Hepatic stellate cell (primary cell): ENCODE results near the gene PDZRN3.
"Not testable (repeated sequence)": the region's sequence is repeated elsewhere in the genome, so short reads cannot be mapped to it uniquely, and the experiment has no call there.

Experiments
- DNase-seq: peaks from one replicate; pipeline ENCODE4 v3.0.0; 2011; ENCODE audit warnings: low spot score

PDZRN3 gene

DNA sequence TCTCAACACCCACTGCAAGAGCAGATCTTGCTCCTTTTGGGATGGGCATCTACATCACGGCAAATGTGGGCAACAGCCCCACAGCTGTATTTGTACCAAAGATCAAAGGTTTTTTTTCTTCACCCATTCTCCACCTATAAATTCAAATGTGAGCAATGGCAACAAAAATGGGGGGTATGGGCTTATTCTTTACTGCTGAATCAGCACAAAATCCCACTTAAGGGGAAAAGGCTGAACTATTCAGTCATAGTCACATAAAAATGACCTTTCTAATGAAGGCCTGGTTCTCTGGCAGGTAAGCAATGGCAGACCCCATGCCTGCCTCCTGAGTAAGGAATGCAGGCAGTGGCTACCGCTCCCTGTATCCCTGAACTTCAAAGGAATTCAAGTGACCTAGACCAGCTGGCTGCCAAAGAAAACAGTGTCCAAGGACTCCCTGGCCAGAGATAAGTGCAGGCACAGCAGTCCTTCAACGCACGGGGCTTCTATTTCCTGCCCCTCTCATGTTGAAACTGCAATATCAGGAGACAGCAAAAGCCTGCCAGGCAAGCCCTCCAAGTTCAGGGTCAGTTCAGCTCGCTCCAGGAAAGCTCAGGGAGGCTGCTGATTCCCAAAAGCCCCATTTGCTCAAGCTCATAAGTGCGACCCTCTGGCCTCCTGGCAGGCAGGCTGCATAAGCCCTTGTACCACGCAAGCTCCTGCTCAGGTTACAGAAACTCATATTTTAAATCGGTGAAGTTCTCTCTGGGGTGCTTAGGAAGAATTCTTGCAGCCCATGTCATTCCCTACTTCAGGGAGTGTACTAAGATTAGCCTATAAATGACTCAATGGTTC, 134.1 kb downstream of the PDZRN3 start:
- no peak for DNase-seq

DNA sequence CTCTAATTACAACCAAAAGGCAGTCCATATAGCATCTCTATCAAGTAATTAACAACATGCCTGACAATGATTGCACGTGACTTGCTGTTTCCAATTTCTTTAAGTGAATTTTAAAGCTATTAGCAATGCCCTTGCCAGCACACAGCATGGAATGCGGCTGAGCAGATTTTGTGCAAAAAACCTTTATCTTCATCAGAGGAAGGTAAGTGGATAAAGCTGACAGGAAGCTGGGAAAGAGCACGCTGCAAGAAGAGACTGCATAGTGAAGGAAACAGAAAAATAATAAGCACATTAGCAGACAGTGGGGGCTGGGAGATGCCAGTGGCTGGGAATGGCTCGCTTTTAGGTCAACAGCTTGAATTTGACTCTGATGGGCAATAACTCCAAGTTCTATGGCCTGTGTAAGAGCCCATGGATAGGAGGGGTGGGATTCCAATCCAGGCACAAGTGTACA, 138.8 kb downstream of the PDZRN3 start:
- DNase-seq: no peak

DNA sequence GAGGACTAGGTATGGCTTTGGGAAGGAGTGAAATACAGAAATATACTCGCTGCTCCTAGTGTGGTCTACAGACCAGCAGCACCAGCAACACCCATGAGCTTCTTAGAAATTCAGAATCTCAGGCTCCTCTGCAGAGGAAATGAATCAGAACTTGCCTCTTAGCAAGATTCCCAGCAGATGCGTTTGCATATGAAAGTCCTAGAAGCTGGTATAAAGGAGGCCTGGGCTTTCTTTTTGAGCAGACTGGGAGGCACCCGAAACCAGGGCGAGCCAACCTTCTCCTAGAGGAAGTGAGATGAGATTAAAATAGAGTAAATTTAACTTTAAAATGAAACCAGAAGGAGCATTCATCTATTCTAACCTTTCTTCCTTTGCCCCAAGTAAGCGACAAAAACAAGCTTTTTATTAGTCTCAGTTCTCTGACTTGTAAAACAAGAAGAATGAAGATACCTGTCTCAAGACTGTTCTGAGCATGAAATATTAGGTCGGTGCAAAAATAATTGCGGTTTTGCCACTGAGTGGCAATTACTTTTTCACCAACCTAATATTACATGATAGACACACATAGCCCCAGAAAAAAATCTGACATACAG, 140.0 kb downstream of the PDZRN3 start:
- DNase-seq: no peak

DNA sequence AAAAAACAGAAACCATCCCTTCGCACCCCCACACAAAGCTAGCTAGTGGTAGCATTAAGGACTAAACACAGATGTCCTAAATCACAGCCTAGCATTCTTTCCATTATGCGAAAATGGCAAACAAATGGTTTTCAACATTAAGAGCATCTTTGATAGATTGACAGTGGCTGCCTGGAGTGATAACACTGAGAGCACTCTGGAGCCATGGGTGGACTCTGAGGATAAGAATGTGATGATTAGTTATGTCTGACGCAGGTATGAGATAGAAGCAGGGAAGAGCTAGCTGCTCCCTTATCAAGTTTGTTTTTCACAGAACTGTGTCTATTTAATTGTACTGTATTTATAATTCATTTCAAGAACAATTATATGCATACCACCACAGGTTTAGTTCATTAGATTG, 142.9 kb downstream of the PDZRN3 start:
- DNase-seq: no peak

DNA sequence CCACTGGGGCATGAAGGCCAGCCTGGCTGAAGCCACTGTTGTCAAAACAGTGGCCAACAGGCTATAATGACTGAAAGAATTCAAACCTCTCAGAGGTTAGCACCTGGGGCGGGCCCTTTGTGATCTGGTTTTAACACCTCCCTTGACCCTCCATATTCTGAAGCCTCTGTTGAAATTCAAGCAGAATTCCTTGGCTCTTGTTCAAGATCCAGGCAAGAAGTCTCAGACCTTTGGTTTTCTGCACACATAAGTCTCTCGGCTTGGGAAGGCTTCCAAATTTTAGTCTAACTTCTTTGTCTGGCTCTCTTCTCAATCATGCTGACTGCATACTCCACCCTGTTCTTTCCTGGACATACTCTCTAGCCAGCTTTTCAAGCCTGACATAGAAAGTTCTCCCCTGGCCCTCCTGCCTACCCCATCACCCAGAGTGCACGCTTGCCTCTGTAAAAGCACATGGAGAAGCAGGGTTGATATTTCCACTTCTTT, 144.5 kb downstream of the PDZRN3 start:
- no peak for DNase-seq

DNA sequence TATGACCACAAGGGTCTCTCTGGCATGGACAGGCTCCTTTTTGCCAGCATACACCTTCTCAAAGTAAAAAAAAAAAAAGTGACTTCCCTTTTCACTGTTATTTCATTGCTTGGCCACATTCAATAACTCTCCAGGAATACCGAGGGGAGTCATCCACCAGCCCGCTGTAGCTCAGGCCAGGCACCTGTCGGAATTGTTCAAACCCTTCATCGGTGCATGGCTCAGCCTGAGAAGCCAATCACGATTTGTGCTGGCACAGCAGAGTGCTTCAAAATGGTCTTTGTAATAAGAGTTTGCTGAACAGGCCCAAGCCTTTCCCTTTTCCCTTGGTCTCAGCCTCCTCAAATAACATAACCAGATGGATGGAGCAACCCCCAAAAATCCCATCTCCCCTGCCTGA, 145.4 kb downstream of the PDZRN3 start:
- no peak for DNase-seq

DNA sequence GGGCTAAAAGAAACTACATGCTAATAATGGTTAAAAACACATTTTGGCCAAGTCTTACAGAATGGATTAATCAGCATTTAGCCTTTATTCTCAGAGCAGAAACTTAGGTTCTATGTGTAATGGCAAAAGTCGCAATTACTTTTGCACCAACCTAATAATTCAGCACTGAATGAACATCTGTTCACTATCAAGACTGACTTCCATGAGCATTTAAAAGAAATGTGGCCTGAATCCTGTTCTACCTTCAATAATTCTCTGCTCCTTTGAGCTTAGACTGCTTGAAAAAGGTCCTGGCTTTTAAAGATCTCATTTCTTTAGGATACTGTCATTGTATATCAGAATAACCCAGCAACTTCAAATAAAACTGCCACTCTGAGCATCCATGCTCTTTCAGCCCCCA, 145.9 kb downstream of the PDZRN3 start:
- no peak for DNase-seq

DNA sequence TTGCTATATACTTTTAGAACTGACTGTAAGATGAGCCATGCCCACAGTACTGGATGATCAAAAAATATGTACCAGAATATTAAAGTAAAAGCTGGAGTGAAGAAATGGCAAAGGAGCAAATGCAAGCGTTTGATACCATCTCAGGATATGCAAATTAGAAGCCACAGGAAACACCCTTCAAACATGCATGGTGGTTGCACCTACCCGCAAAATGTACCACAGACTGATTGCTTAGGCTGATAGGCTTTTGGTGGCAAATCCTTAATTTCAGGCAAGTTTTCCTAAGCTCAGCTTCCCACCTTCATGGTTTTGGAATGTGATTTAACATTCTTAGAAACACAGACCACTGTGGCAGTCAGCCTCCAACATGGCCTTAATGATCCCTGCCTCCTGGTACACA, 149.0 kb downstream of the PDZRN3 start:
- DNase-seq: no peak

DNA sequence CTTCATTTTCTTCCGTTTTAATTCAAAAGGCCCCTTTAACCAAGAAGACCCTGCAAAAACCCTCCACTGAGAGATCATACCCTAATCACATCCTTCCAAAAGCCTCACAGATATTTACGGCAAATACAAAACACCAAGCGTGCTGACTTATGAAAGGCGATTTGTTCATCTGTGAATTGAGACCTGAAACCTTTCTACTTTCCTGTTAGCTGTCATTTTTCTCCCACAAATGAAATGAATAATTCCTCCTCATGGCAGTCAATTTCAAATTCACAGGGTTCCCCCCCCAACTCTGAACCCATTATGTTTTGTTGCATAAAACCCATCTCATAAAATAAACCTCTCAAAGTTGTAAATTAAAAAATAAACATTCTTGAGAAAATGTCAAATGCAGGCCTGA, 149.6 kb downstream of the PDZRN3 start:
- no peak for DNase-seq

DNA sequence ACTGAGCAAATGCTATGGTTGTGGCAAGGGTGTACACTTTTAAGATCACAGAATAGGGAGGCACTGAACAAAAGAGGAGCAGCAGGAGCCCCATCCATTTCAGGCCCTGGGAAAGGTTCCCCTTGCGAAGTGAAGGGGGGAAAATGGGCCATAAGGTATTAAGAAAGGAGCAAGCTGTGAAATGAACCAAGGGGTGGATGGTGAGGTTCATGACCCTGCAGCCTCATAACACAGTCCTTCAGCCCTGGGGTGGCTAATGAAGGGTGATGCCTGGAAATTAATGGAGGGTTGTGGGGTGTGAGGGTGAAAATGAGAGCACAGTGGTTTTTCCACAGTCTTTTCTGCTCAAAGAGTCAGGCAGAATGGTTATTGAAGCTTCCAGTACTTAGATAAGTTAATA, 150.1 kb downstream of the PDZRN3 start:
- DNase-seq: no peak

DNA sequence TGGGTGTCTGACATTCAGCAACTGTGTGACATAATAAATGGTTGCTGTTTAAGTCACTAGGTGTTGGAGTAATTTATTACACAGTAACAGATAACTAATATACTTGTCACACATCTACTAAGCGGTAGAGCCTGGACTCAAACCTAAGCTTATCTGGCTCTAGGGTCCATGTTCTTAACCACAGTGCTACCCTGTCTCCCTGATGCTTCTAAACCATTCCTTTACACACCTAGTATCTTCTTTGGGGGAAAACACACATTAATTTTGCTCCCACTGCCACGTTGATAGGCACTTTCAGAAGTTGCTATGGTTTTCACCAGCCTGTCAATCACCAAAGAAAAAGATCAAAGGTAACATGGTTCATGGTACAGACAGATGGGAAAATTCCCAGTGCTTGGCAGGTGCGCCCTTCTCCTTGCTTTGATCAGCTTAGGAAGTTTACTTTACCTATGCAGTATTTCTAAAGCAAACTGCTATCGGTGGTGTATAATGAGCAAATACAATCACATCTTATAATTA, 150.8 kb downstream of the PDZRN3 start:
- no peak for DNase-seq

DNA sequence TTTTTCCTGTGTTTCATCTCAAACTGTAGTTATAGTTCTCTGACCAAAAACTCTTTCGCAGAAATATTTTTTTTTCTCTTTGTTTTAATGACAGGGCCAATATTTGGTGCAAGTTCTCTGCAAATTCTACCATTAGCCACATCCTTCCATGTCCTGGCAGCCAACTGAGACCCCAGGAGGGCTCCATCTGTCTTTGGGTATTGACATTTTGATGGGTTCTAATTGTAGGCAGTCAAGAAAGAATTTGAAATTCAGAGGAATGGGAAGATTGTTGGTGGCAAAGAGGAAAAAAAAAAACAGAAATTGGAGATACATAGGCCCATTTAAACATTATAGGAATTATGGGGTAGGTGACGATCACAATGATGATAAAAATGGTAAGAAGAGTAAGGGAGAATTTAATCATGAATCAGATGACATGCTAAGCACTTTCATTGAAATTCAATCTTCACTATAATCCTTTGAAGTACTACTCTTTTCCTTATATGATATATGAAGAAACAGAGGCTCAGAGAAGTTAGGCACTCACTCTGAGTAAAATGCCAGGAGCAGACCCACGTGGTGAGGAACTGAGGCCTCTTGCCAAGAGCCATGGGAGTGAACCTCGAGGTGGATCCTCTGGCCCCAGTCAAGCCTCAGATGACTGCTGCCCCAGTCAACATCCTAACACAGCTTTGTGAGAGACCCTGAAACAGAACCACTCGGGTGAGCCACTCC, 151.4 kb downstream of the PDZRN3 start:
- no peak for DNase-seq

DNA sequence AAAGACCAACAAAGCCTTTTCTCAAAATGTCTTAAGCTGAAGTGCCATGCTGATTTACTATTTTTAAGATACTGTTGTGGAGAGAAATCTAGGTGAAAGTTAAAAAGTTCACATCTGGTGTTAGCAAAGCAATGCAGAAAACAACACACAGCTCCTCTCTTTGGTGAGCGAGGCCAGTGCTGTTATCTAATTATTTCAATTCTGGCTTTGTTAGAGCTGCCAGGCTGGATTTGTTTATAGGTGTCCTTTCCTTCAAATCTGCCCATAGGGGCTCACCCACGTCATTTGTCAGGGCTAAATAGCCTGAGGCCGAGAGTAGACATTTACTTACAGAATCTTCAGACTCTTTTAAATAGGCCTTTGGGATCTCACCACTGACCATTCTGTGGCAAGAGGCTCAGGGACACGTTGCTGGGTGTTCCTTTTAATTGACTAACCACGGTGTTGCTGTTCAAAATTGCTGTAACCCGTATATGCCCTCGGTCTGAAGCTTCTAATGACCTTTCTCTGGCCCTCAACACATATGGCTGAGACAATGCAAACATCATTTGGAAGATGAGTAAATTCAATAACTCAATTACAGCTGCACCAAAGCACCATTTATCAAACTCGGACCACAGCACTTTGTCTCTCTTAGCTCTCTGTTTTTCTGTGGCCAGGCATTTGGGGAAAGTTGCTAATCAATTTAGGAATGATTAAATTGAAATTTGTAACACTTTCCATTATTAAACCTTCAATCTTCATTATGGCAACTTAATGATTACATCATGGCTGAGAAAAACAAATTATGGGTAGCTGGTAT, 152.6 kb downstream of the PDZRN3 start:
- no peak for DNase-seq

DNA sequence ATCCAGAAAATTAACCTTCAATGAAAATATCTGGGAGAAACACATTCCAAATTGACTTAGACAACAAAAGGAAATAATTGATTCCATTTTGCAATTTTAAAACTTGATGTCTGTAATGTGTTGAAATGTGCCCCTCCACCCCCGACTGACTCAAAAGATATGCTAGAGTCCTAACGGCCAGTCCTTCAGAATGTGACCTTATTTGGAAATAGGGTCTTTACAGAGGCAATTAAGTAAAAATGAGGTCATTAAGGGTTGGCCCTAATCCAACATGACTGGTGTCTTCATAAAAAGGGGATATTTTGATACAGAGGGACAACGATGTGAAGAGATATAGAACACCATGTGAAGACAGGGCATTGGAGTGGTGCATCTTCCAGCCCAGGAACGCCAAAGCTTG, 153.9 kb downstream of the PDZRN3 start:
- no peak for DNase-seq

DNA sequence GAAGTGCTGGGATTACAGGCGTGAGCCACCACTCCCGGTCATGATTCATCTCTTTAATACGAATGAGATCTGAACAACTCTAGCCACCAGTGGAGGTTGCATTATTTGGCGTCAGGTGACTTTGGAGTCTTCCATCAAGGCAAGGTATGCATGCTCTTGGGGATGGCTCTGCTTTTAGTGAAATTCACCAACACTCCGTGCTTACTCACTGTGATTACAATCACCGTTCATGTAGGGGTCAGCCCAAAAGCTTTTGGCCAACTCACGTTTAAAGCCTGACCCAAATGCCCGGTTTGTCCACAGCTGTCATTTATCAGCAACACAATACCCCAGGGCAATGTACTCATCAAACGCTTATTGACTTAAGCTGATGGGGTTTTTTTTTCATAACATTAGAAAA, 155.4 kb downstream of the PDZRN3 start:
- no peak for DNase-seq

DNA sequence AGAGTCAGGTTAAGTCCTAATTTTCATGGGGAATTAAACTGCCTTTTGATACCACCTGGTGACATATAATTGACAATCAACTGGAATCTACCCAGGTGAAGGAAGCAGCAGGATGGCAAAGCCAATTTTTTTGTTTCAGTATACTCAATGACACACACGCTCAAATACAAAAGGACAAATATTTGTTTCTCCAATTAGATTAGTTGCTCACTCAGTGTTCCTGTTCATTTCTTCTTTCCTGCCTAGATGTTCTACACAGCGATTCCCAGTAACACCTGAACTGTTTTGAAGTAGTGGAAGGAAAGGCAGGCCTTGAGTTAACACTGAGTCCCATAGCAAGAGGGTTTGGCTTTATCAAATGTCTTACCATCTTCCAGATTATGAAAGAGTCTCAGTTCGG, 157.5 kb downstream of the PDZRN3 start:
- no peak for DNase-seq

DNA sequence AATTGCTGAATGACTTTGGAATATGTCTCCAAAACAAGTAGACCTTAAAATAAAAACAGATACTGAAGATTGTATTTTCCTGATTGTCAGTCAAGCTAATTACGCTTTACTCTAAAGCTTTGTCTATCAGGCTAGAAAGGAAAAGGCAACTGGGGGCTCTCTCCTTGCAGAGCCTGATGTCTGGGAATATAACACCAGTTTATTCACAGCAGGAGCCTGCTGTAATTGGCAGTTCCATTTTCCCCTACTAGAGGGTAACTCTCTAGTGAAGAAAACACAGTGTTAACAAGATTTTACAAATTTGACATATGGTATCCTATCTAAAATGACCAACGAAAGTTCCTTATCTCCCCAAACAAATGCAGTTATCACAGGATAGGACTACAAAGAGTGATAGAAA, 158.8 kb downstream of the PDZRN3 start:
- DNase-seq: no peak

DNA sequence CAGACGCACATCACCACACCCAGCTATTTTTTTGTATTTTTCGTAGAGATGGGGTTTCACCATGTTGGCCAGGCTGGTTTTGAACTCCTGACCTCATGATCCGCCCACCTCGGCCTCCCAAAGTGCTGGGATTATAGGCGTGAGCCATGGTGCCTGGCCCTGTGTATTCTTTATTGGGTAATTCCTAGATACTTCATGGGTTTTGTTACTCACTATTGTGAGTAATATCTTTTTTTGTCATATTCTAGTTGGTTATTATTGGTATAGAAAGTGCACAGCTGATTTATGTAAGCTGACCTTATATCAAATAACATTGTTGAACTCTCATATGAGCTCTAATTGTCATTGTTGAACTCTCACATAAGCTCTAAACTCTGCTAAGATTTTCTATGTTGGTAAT, 160.6 kb downstream of the PDZRN3 start:
- not testable (repeated sequence) for DNase-seq

DNA sequence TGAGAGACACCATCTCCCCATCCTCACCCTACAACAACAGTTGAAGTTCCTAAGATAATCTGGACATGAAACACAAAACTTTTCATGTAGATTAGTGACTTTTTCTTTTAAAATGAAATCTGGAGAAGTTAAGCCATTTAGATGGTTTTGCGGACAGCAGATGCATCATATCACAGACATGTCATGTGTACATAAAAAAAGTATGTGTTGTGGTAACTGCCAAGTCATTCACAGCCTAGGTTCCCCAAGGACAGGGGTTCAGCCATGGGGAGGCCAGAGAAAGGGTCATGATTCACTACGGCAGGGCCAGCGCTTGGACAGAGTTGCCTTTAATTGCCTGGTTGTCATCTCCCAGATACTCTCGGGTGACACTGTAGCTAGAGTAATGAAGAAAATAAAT, 163.2 kb downstream of the PDZRN3 start:
- peak; percentile 57 for DNase-seq

DNA sequence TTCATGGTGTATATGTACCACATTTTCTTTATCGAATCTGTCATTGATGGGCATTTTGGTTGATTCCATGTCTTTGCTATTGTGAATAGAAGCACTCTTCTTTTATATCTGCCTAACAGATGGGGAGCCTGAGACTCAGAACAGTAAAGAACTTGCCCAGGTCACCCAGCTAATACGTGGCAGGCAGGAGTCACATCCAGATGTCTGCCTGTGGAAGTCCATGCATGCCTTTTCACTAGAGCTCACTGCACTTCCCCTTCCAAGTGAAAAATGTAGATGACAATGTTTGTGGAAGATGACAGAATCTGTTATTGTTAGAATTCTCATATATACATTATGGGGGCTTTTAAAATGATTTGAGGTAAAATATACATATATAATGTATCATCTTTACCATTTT, 165.0 kb downstream of the PDZRN3 start:
- DNase-seq: no peak

DNA sequence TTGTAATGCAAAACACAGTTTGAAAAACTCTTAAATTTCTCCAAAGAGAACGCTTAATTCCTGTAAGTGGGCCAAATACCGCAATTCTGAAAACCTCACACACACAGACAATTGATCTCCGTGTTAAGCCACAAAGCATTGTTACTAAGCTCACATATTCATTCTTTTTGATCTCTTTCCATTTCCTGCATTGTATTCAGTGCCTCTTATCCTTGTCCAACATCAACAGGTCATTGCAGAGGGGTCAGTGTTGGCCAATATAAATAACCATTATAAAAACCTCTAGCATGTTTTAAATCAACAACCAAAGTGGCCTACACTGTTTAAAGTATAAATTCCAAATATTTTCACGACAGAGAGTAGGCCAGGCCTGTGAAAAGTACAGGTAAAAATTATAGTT, 171.1 kb downstream of the PDZRN3 start:
- DNase-seq: no peak

DNA sequence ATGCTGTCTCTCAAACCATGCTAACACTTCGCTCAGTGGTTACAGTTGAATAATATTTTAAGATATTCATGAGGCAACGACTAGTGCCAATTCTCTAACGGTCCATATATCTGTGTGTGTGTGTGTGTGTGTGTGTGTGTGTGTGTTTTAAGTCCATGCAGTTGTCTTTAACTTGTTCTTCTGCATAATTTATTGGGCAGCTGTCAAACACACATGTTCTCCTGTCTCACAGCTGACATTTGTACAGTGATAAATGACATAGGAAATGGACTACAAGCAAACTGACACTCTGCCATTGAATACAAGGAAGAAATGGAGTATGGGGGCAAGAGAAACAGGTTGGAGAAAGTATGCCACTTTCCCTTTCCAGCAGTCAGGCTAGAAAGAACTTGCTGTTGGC, 172.0 kb downstream of the PDZRN3 start:
- DNase-seq: no peak
